ENCODE results near the gene GANC.
"Not testable (repeated sequence)": the region's sequence is repeated elsewhere in the genome, so short reads cannot be mapped to it uniquely, and the experiment has no call there.

Gene GANC

DNA sequence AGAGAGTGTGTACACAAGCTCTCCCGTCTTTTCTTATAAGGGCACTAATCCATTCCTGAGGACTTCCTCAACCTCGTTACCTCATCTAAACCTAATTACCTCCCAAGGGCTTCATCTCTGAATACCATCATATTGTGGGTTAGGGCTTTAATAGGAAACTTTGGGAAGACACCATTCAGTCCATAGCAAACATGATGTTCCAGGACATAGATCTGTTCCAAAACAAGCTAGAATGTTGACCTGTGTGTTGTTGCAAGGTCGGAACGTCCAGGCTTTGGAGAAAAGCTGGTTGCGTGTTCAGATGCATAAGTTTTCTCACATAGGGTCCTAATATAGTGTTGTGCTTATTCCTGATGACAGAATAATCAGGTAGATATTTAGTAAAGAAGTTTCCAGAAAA, 9.9 kb downstream of the GANC start:
- DNase-seq (ENCODE audit: low spot score): no peak

- DNase-seq (ENCODE audit: low spot score): no peak
These were observed 10.7 kb downstream of the GANC start for GRCh38 chr15:42283671-42284070.

DNA sequence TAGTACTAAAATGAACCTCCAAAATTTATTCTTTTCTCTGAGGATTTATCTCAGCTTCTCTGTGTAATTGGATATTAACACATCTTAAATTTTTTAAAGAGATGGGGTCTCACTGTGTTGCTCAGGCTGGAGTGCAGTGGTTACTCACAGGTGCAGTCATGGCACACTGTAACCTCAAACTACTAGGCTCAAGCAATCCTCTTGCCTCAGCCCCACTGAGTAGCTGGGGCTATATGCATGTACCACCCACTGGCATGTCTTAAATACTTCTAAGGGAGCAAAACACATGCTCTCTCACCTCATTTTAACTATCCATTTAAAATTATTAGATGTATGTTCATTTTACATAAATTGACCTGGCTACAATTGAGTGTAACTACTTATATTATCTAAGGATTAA, 11.6 kb downstream of the GANC start:
- DNase-seq (ENCODE audit: low spot score): no peak

GRCh38 chr15:42285034-42285433, 12.0 kb downstream of the GANC start:
- DNase-seq (ENCODE audit: low spot score): no peak

DNA sequence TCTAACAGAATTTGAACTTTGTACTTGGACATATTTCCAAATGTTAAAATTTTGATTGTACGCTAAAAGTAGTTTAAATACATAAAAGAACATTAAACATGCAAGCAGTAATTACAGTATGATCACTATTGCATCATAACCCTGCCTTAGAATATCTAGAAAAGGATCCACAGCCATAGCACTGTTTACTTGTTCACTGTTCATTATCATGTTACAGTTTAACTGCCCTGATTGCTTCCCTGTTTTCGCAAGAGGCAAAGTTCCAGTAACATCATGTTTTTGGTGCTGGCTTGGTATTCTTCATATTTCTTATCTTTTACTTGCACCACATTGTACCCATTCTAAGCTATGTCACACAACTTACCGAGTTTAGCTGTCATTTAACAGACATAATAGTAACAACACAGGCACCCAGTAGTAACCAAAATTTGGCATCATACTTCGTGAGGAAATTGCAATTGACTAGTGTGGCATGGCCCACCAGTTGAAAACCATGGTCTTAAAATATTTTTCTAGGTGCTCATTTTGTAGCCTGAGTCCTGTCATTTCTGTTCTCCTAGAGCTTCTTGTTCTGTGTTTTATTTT, 13.5 kb downstream of the GANC start:
- DNase-seq (ENCODE audit: low spot score): no peak

DNA sequence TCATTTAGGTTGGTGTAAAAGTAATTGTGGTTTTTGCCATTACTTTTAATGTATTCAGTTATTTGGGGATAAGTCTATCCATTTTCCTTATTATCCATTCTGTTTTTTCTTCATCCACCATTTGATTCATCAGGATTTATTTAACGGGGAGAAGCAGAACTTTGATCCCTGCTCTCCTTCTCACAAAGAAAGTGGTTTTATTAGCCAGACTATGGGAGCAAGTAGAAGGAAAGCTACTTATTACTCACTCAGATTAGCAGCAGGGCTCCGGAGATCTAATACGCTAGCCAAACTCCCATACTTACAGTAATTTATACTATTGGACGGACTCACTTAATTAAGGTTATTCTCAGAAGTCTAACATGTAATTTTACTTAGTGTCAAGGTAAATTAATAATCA, 14.9 kb downstream of the GANC start:
- DNase-seq (ENCODE audit: low spot score): no peak

DNA sequence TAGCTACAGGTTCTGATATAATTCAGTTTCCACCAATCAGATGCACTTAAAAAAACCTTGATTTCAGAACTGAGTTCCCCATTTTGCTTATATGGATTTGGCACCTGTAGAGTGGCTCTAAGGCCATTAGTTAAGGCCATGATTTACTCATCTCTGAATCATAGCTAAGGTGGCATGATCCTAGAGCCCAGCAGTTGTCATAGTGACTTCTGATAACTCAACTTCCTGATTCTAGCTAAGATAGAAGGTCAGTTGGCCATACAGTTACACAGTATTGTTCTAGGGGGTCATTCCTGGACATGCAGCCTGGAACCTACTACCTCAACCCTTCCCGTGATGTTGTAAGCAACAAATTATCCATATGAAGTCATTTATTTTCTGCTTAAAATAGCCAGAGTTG, 16.2 kb downstream of the GANC start:
- no peak for DNase-seq (ENCODE audit: low spot score)

- DNase-seq (ENCODE audit: low spot score): not testable (repeated sequence)
These were observed 28.0 kb downstream of the GANC start for GRCh38 chr15:42301004-42301403.

- no peak for DNase-seq (ENCODE audit: low spot score)
These were observed 33.7 kb downstream of the GANC start for GRCh38 chr15:42306681-42307080.

- DNase-seq (ENCODE audit: low spot score): no peak
These were observed 40.5 kb downstream of the GANC start for GRCh38 chr15:42313463-42313862.

- no peak for DNase-seq (ENCODE audit: low spot score)
These were observed 41.8 kb downstream of the GANC start for GRCh38 chr15:42314818-42315217.

- DNase-seq (ENCODE audit: low spot score): no peak
These were observed 42.5 kb downstream of the GANC start for GRCh38 chr15:42315521-42315920.

DNA sequence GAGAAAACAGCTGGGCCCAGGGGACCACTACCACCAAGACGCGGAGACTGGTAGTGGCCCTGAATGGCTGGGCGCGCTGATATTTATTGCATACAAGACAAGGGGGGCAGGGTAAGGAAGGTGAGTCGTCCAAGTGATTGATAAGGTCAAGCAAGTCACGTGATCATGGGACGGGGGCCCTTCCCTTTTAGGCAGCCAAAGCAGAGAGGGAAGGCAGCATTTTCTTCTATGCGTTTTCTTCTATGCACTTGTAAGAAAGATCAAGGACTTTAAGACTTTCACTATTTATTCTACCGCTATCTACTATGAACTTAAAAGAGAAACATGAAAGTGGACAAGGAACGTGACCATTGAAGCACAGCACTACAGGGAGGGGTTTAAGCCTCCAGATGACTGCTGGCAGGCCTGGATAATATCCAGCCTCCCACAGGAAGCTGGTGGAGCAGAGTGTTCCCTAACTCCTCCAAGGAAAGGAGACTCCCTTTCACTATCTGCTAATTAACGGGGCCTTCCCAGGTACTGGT, 43.3 kb downstream of the GANC start:
- not testable (repeated sequence) for DNase-seq (ENCODE audit: low spot score)

DNA sequence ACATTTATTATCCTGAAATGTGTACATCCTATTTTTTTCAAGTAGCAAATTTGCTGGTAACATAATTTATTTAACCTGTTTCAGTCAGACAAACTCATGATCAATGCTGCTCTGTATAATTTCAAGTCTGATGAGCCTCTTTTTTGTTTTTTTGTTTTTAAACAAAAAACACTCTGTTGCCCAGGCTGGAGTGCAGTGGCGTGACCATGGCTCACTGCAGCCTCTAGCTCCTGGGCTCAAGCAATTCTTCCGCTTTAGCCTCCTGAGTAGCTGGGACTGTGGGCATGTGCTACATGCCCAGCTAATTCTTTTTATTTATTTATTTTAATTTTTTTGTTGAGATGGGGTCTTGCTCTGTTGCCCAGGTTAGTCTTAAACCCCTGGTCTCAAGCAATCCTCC, 46.2 kb downstream of the GANC start:
- peak; percentile 33 for DNase-seq (ENCODE audit: low spot score)

DNA sequence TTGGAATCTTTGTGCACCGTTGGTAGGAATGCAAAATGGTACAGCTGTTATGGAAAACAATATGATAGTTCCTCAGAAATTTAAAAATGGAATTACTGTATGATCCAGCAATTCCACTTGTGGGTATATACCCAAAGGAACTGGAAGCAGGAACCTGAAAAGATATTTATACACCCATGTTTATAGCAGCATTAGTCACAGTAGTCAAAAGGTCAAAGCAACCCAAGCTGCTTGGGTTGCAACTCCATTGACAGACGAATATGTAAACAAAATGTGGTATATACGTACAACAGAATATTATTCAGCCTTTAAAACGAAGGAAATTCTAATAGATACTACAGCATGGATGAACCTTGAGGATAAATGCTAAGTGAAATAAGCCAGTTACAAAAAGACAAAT, 51.3 kb downstream of the GANC start:
- no peak for DNase-seq (ENCODE audit: low spot score)

DNA sequence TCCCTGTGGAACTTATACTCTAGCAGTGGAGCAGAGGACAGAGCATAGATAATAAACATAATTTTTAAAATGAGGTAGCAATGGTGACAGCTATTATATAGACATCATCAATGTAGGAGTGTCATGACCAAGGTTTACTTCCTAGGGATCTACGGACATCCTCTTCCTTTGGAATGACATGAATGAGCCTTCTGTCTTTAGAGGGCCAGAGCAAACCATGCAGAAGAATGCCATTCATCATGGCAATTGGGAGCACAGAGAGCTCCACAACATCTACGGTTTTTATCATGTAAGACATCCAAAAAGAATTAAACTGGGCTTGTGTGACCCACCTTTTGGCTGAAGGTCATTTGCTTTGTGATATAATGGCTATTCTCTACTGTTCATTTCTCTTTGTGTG, 56.2 kb downstream of the GANC start:
- peak; percentile 51 for DNase-seq (ENCODE audit: low spot score)

GRCh38 chr15:42329992-42330391, 57.0 kb downstream of the GANC start:
- no peak for DNase-seq (ENCODE audit: low spot score)

DNA sequence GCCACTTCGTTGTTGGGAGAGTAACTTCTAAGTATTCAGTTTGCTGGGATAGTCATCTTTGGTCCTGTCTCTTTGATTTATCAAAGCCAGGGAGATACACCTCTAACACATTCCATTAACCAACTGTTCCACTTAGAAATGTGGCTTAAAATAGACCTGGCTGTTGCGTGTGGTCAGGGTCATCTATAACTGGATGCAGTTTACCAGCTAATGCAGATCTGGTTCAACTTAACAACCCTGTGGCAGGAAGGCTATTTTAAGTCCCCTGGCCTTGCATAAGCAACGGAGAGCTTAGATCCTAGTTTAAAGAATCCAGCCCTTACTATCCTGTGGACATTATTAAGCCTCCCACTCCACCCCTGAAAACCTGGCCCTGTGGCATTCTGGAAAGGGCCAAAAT, 58.2 kb downstream of the GANC start:
- no peak for DNase-seq (ENCODE audit: low spot score)

DNA sequence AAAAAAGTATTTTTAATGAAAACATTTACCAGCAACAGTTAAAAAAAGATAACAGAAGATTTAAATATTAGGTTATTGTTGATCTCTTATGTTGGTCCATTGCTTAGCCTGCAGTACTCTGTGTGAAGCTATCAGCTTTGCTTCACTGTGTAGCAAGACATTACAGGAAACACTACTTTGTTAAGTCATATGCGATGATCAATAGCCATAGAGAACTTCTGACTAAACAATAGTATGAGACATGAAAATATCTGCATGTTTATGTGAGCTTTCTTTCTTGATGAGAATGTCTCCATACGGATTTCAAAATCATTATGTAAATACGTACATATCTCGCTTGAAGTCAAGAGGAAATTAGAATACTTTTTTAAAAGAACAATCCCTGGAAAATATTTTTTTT, 59.3 kb downstream of the GANC start:
- DNase-seq (ENCODE audit: low spot score): no peak

DNA sequence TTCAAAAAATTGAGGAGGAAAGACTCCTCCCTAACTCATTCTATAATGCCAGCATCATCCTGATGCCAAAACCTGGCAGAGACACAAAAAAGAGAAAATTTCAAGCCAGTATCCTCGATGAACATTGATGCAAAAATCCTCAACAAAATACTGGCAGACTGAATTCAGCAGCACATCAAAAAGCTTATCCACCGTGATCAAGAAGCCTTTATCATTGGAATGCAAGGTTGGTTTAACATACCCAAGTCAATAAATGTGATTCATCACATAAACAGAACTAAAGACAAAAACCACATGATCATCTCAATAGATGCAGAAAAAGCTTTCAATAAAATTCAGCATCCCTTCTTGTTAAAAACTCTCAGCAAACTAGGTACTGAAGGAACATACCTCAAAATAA, 62.1 kb downstream of the GANC start:
- DNase-seq (ENCODE audit: low spot score): no peak

GRCh38 chr15:42336650-42337049, 63.6 kb downstream of the GANC start:
- not testable (repeated sequence) for DNase-seq (ENCODE audit: low spot score)

GRCh38 chr15:42337104-42337503, 64.1 kb downstream of the GANC start:
- not testable (repeated sequence) for DNase-seq (ENCODE audit: low spot score)

- DNase-seq (ENCODE audit: low spot score): no peak
These were observed 65.5 kb downstream of the GANC start for GRCh38 chr15:42338500-42338899.

- DNase-seq (ENCODE audit: low spot score): no peak
These were observed 70.7 kb downstream of the GANC start for GRCh38 chr15:42343596-42344232.
